NCI-H187 (cell line): ENCODE data around the gene PTX3.

Source experiments
- DNase-seq, 2 experiments: peaks; one replicate each; lab custom pipeline; 2025; lab: John Stamatoyannopoulos, UW

Gene PTX3

GRCh38 chr3:157423337-157423736 is 13.3 kb upstream of the PTX3 start:
- DNase-seq = no peak

- no peak for DNase-seq
Measured at GRCh38 chr3:157427901-157428300, 8.7 kb upstream of the PTX3 start.

GRCh38 chr3:157428853-157429252 is 7.8 kb upstream of the PTX3 start:
- DNase-seq = no peak

- no peak for DNase-seq
Measured at GRCh38 chr3:157429708-157430107, 6.9 kb upstream of the PTX3 start.

- no peak for DNase-seq
Measured at GRCh38 chr3:157438194-157438730, 1.6 kb downstream of the PTX3 start.

GRCh38 chr3:157441102-157441624 is 4.5 kb downstream of the PTX3 start:
- DNase-seq = no peak

GRCh38 chr3:157442729-157443128 is 6.1 kb downstream of the PTX3 start:
- no peak for DNase-seq

- DNase-seq = no peak
Measured at GRCh38 chr3:157443905-157444796, 7.5 kb downstream of the PTX3 start.

GRCh38 chr3:157444797-157445184 is 8.1 kb downstream of the PTX3 start:
- DNase-seq = no peak

GRCh38 chr3:157445857-157446256 is 9.2 kb downstream of the PTX3 start:
- no peak for DNase-seq

GRCh38 chr3:157447026-157447694 is 10.5 kb downstream of the PTX3 start:
- no peak for DNase-seq

- no peak for DNase-seq
Measured at GRCh38 chr3:157452097-157452496, 15.4 kb downstream of the PTX3 start.

GRCh38 chr3:157453824-157454223 is 17.2 kb downstream of the PTX3 start:
- no peak for DNase-seq

- no peak for DNase-seq
Measured at GRCh38 chr3:157459706-157460105, 23.1 kb downstream of the PTX3 start.

GRCh38 chr3:157460253-157460652 is 23.6 kb downstream of the PTX3 start:
- DNase-seq = no peak

- no peak for DNase-seq
Measured at GRCh38 chr3:157463816-157464215, 27.2 kb downstream of the PTX3 start.

GRCh38 chr3:157464321-157464720 is 27.7 kb downstream of the PTX3 start:
- DNase-seq = no peak

- DNase-seq = no peak
Measured at GRCh38 chr3:157465741-157466140, 29.1 kb downstream of the PTX3 start.

- no peak for DNase-seq
Measured at GRCh38 chr3:157467200-157467599, 30.6 kb downstream of the PTX3 start.

GRCh38 chr3:157469561-157470294 is 33.1 kb downstream of the PTX3 start:
- DNase-seq = no peak

GRCh38 chr3:157471064-157471463 is 34.4 kb downstream of the PTX3 start:
- no peak for DNase-seq

- DNase-seq = no peak
Measured at GRCh38 chr3:157472648-157473047, 36.0 kb downstream of the PTX3 start.
